Measurements from ENCODE around the gene HIP1R. TPM values are rescaled to one million over a fixed set of nuclear protein-coding genes. Genes with fewer than 3 reads are reported as not detected.

Gene HIP1R
- total RNA-seq, 1 donor from 2014 or later = 33.0 TPM

DNA sequence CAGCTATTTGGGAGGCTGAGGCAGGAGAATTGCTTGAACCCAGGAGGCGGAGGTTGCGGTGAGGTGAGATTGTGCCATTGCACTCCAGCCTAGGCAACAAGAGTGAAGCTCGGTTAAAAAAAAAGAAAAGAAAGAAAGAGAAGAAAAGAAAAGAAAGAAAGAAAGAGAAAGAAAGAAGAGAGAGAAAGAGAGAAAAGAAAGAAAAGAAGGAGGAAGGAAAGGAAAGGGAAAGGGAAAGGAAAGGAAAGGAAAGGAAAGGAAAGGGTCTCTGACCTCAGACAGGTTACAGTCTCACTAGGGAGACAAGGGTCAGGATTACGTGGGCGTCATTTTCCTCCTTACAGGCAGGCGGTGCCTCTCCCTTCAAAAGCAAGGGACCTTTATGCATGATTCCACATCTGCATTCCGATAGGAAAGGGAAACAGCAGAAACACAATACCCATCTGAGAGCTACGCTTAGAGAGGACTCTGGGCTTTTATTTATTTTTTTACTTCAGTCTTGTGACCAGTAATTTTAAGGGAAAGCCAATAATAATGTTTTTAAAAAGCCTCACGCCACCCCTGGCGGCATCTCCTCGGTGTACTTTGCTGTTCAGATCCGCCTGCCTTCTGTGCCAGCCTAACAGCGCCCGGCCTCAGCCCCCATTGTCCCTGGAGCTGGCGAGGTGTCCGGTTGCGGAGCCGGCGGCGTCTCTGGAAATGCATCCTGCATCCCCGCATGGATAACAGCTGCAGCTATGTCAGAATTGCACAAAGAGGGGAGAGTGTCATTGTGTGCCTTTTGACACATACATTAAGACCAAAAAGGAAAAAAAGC, 945 bp upstream of the HIP1R start:
- H3K27ac ChIP-seq = peak overlapping the region; percentile 65
- H3K4me1 ChIP-seq = peaks cover 19% of the 10 kb centered on the region
- no peaks in the 10 kb centered on the region for H3K27me3 ChIP-seq
- ATAC-seq (peak; percentile 3), DNase-seq (no peak)
- TF ChIP-seq, protein P1, sequence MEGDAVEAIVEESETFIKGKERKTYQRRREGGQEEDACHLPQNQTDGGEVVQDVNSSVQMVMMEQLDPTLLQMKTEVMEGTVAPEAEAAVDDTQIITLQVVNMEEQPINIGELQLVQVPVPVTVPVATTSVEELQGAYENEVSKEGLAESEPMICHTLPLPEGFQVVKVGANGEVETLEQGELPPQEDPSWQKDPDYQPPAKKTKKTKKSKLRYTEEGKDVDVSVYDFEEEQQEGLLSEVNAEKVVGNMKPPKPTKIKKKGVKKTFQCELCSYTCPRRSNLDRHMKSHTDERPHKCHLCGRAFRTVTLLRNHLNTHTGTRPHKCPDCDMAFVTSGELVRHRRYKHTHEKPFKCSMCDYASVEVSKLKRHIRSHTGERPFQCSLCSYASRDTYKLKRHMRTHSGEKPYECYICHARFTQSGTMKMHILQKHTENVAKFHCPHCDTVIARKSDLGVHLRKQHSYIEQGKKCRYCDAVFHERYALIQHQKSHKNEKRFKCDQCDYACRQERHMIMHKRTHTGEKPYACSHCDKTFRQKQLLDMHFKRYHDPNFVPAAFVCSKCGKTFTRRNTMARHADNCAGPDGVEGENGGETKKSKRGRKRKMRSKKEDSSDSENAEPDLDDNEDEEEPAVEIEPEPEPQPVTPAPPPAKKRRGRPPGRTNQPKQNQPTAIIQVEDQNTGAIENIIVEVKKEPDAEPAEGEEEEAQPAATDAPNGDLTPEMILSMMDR (IDR thresholded peaks at IDR 0.05) = no peak
- H3K9me3 ChIP-seq = no peaks in the 10 kb centered on the region
- peak overlapping the region; percentile 51 for H3K4me3 ChIP-seq
- intact Hi-C loops (cut with DNase I) = no loop called here
- H3K36me3 ChIP-seq = no peaks in the 10 kb centered on the region

DNA sequence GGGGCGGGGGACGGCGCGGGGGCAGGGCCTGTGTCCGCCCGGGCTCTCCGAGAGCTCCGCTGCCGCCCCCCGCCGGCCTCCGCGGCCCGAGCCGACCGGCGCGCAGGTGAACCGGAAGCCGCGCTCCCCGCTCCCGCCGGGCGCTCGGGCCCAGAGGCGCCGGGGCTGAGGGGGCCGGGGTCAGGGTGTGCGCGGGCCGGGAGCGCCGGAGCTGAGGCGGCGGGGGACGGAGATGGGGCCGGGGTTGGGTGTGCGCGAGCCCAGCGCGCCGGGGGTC, 431 bp downstream of the HIP1R start:
- H3K4me1 ChIP-seq = peaks cover 20% of the 10 kb centered on the region
- intact Hi-C loops (cut with DNase I) = no loop called here
- DNase-seq (no peak), ATAC-seq (peak; percentile 48)
- peak overlapping the region; percentile 68 for H3K4me3 ChIP-seq
- no peaks in the 10 kb centered on the region for H3K27me3 ChIP-seq
- H3K27ac ChIP-seq = peak overlapping the region; percentile 24
- TF ChIP-seq, protein P1 (IDR thresholded peaks at IDR 0.05) = no peak
- H3K9me3 ChIP-seq = no peaks in the 10 kb centered on the region
- no peaks in the 10 kb centered on the region for H3K36me3 ChIP-seq

DNA sequence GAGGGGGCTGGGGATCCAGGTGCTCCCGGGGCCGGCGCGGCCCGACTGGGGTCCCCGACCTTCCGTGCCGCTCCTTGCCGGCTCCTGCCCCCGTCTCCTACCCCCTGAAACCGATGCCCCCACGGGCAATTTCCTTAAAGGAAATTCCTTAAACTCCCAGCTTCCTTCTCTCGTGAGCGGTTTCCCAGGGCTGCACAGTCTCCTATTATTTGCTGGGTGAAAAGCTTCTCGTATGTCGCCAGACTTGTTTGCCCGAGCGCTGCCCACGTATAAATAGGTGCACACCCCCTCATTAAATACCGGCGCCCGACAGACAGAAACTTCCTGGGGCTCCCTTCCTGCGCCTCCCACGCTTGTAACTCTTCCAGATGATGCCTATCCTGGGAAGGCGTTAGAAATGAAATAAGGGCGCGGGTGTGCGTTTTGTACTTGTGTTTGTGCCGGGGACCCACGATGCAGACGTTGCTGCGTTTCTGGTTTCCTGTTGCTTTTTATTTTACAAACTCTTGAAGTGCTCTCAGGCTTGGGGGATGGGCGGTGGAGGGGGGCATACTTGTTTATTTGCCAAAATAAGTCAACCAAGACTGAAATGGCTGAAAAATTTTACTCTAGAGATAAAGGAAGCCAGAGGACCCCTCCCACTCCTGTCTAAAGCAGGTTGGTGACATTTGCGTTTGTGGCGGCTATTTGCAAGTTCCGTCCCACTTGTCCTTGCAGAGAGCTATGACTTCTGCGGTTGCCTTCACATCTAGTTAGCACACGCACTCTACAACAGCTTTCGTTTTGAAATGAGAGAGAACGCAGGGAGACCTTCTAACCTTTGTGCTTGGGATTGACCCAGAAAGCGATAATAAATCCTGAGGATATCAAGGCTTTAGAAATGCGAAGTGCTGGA, 1.0 kb downstream of the HIP1R start:
- intact Hi-C loops (cut with DNase I) = no loop called here
- TF ChIP-seq, protein P1 (IDR thresholded peaks at IDR 0.05) = no peak
- Histone ChIP-seq H3K36me3 (no peaks in the 10 kb centered on the region), H3K27me3 (no peaks in the 10 kb centered on the region), H3K27ac (peak overlapping the region; percentile 24), H3K9me3 (no peaks in the 10 kb centered on the region), H3K4me3 (peak overlapping the region; percentile 68), H3K4me1 (peaks cover 20% of the 10 kb centered on the region)
- ATAC-seq (peak; percentile 44), DNase-seq (no peak)

DNA sequence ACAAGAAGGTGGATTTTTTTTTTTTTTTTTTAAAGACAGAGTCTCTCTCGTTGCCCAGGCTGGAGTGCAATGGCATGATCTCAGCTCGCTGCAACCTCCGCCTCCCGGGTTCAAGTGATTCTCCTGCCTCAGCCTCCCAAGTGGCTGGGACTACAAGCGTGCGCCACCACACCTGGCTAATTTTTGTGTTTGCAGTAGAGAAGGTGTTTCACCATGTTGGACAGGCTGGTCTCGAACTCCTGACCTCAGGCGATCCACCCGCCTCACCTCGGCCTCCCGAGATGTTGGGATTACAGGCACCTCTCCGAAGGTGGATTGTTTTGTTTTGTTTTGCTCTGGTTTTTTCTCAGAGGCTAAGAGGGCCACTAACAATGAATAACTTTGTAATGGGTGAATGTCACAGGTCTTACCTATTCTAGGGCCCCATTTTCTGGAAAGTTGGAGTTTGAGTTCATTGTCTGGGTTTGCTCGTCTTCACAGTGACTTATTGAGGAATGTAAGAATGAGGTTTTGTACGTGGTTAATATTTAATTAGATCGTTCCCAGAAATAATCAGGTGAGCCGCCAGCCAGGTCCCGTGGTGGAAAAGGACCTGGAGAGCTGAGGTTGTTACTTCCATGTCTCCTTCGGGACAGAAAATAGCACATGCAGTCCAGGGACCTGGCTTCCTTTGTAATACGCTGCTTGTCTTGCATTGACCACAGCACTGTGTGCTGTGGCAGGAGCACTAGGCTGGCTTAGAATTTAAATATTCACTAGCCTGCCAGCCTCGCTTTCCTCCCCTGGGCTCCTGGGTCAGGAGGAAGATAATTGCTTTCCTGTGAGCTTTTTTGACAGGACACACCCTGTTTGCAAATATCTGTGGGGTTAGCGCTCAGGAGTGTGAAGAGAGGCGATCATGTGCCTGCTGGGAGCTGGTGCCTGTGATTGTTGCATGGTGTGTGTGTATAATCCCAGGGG, 2.3 kb downstream of the HIP1R start:
- ATAC-seq (no peak), DNase-seq (no peak)
- peaks cover 28% of the 10 kb centered on the region for H3K4me1 ChIP-seq
- H3K9me3 ChIP-seq = no peaks in the 10 kb centered on the region
- TF ChIP-seq, protein P1 (IDR thresholded peaks at IDR 0.05) = no peak
- peak overlapping the region; percentile 39 for H3K27ac ChIP-seq
- H3K36me3 ChIP-seq = no peaks in the 10 kb centered on the region
- no peaks in the 10 kb centered on the region for H3K27me3 ChIP-seq
- H3K4me3 ChIP-seq = peak overlapping the region; percentile 68
- intact Hi-C loops (cut with DNase I) = no loop called here

DNA sequence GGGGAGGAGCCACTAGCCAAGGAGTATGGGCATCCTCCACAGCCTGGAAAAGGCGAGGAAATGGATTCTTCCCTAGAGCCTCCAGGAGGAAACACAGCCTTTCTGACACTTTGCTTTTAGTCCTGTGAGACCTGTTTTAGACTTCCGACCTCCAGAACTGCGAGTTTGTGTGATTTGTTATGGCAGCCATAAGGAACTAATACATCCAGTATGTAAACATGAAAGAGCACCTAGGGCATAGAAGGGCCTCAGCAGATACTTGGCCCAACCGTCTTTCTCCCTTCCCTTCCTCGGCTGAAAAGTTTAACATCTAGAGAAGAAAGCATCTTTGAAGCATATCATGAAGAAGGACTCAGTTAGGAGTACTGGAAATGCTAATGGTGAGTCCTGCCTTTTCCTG, 3.6 kb downstream of the HIP1R start:
- no peak overlapping the region for H3K4me3 ChIP-seq
- H3K27ac ChIP-seq = no peak overlapping the region
- H3K4me1 ChIP-seq = peaks cover 36% of the 10 kb centered on the region
- TF ChIP-seq, protein P1 (IDR thresholded peaks at IDR 0.05) = no peak
- ATAC-seq (no peak), DNase-seq (no peak)
- intact Hi-C loops (cut with DNase I) = no loop called here
- H3K36me3 ChIP-seq = no peaks in the 10 kb centered on the region
- H3K27me3 ChIP-seq = no peaks in the 10 kb centered on the region
- no peaks in the 10 kb centered on the region for H3K9me3 ChIP-seq
